Medulla oblongata (tissue), 1 donor: ENCODE results near the gene IGF1R.

ENCODE experiments used
- DNase-seq: peaks from one replicate; pipeline ENCODE4 v3.0.0-alpha.2; 2015; ENCODE audit errors: extremely low spot score

Gene IGF1R

GRCh38 chr15:98881526-98882520 lies 233.5 kb downstream of the IGF1R start:
- peak; percentile 48 for DNase-seq

- DNase-seq = no peak
Measured at GRCh38 chr15:98883478-98883877, 235.1 kb downstream of the IGF1R start.

GRCh38 chr15:98884894-98885293 lies 236.6 kb downstream of the IGF1R start:
- no peak for DNase-seq

- DNase-seq = no peak
Measured at GRCh38 chr15:98887976-98888375, 239.6 kb downstream of the IGF1R start.

- DNase-seq = no peak
Measured at GRCh38 chr15:98888820-98889479, 240.6 kb downstream of the IGF1R start.

GRCh38 chr15:98889930-98890695 lies 241.8 kb downstream of the IGF1R start:
- no peak for DNase-seq

GRCh38 chr15:98891301-98891700 lies 243.0 kb downstream of the IGF1R start:
- no peak for DNase-seq

GRCh38 chr15:98893401-98893800 lies 245.1 kb downstream of the IGF1R start:
- no peak for DNase-seq

GRCh38 chr15:98894312-98894711 lies 246.0 kb downstream of the IGF1R start:
- no peak for DNase-seq

- no peak for DNase-seq
Measured at GRCh38 chr15:98896002-98896721, 247.8 kb downstream of the IGF1R start.

- no peak for DNase-seq
Measured at GRCh38 chr15:98896802-98897732, 248.7 kb downstream of the IGF1R start.

GRCh38 chr15:98898122-98898521 lies 249.8 kb downstream of the IGF1R start:
- no peak for DNase-seq

GRCh38 chr15:98899272-98900021 lies 251.1 kb downstream of the IGF1R start:
- no peak for DNase-seq

- DNase-seq = no peak
Measured at GRCh38 chr15:98900356-98900755, 252.0 kb downstream of the IGF1R start.

- DNase-seq = no peak
Measured at GRCh38 chr15:98901434-98902072, 253.2 kb downstream of the IGF1R start.

- no peak for DNase-seq
Measured at GRCh38 chr15:98902931-98903330, 254.6 kb downstream of the IGF1R start.

- no peak for DNase-seq
Measured at GRCh38 chr15:98903377-98904018, 255.2 kb downstream of the IGF1R start.

- peak; percentile 81 for DNase-seq
Measured at GRCh38 chr15:98904544-98904943, 256.2 kb downstream of the IGF1R start.
